A549 (cell line): Measurements from ENCODE around the gene PRICKLE1. TPM values are rescaled to one million over a fixed set of nuclear protein-coding genes. Genes with fewer than 3 reads are reported as not detected.

ENCODE experiments used
- ATAC-seq, 2 experiments: fragments of 200-7000 bp in 1 of 2; fragments of >200 bp in 1 of 2; cut with Nextera tagmentation in 1 of 2; cut with Tn5 transposase in 1 of 2; 3 replicates each; pipeline versions ENCODE4 v1.8.0 to v1.9.1; 2018 to 2020; ENCODE audit warnings: mild to moderate bottlenecking in 1 of 2, moderate library complexity in 1 of 2
- CTCF ChIA-PET: fragments of 300-600 bp; sonication (Branson Sonifier 250); formaldehyde crosslinking; extraction: SDS; loops from one replicate; lab custom pipeline; 2021; ENCODE audit warnings: antibody characterized with exemption, inconsistent platforms; lab: Yijun Ruan, JAX
- POLR2A ChIA-PET: fragments of 350-600 bp; formaldehyde crosslinking; extraction: SDS; loops from one replicate; lab custom pipeline; 2021; ENCODE audit warnings: antibody characterized with exemption, inconsistent platforms; lab: Yijun Ruan, JAX
- DNase-seq, 2 experiments: peaks; one replicate each; pipeline versions ENCODE4 v3.0.0 to v3.0.0-alpha.2; 2011 to 2016; ENCODE audit warnings: low read depth in 1 of 2, low spot score in 1 of 2
- FAIRE-seq: peaks from 2 replicates; lab custom pipeline; 2011; peaks lifted over from hg19 to GRCh38; lab: Jason Lieb, UNC
- H3K27ac ChIP-seq, 2 experiments: fragments of >200 bp; sonication (Bioruptor Twin); formaldehyde crosslinking; 3 replicates each; pipeline ENCODE4 v1.5.1; 2016 to 2017
- H3K4me1 ChIP-seq: fragments of >200 bp; sonication (Bioruptor Twin); formaldehyde crosslinking; 3 replicates; pipeline ENCODE4 v1.6.1; 2016
- H3K4me2 ChIP-seq: fragments of >200 bp; sonication (Bioruptor Twin); formaldehyde crosslinking; 3 replicates; pipeline ENCODE4 v1.6.1; 2016
- H3K4me3 ChIP-seq: fragments of >200 bp; sonication (Bioruptor Twin); formaldehyde crosslinking; 3 replicates; pipeline ENCODE4 v1.5.1; 2016
- H3K9me3 ChIP-seq: fragments of >200 bp; sonication (Bioruptor Twin); formaldehyde crosslinking; 3 replicates; pipeline ENCODE4 v1.6.1; 2016
- CBX2 ChIP-seq: fragments of 200-600 bp; sonication (generic); IDR thresholded peaks from 2 replicates; pipeline ENCODE4 v1.6.1; 2016; ENCODE audit warnings: low read depth, mild to moderate bottlenecking, borderline replicate concordance
- CBX8 ChIP-seq: fragments of 200-600 bp; sonication (generic); IDR thresholded peaks from 2 replicates; pipeline ENCODE4 v1.6.1; 2016
- EHMT2 ChIP-seq: fragments of 200-600 bp; sonication (generic); IDR thresholded peaks from 2 replicates; pipeline ENCODE4 v1.6.1; 2016; ENCODE audit warnings: antibody characterized with exemption, low read depth, mild to moderate bottlenecking, moderate library complexity
- FOXS1 ChIP-seq: fragments of 250-450 bp; sonication (Bioruptor Pico); IDR thresholded peaks from 2 replicates; pipeline ENCODE4 v1.5.0; 2020; ENCODE audit warnings: mild to moderate bottlenecking, moderate library complexity
- HDAC2 ChIP-seq: fragments of 200-600 bp; sonication (generic); IDR thresholded peaks from 2 replicates; pipeline ENCODE4 v1.6.1; 2016
- HEYL ChIP-seq: fragments of 250-450 bp; sonication (Bioruptor Pico); IDR thresholded peaks from 2 replicates; pipeline ENCODE4 v1.8.0; 2021; ENCODE audit warnings: mild to moderate bottlenecking, moderate library complexity
- HOXA7 ChIP-seq: fragments of 250-450 bp; sonication (Bioruptor Pico); IDR thresholded peaks from 2 replicates; pipeline ENCODE4 v1.5.0; 2020; ENCODE audit warnings: mild to moderate bottlenecking, moderate library complexity
- HOXB5 ChIP-seq: fragments of 250-450 bp; sonication (Bioruptor Pico); IDR thresholded peaks from 2 replicates; pipeline ENCODE4 v1.5.0; 2020; ENCODE audit warnings: mild to moderate bottlenecking, moderate library complexity
- MAFK ChIP-seq: fragments of 450-650 bp; IDR thresholded peaks from 2 replicates; pipeline ENCODE4 v1.6.1; 2014; ENCODE audit not compliant: partially characterized antibody
- MAZ ChIP-seq: fragments of 150-350 bp; IDR thresholded peaks from 2 replicates; pipeline ENCODE4 v1.6.1; 2014; ENCODE audit warnings: antibody characterized with exemption, low read depth, low read length, borderline replicate concordance
- MYC ChIP-seq: IDR thresholded peaks from 2 replicates; pipeline ENCODE4 v1.6.1; 2012; ENCODE audit warnings: mild to moderate bottlenecking, inconsistent platforms, low read length, improper control_type of control experiment, borderline replicate concordance
- NFE2L2 ChIP-seq: fragments of 150-350 bp; conservative IDR thresholded peaks from 2 replicates; pipeline ENCODE4 v1.6.1; 2014; ENCODE audit warnings: low read length
- NR3C1 ChIP-seq: fragments of >200 bp; sonication (Bioruptor Twin); formaldehyde crosslinking; IDR thresholded peaks from 3 replicates; pipeline ENCODE4 v1.6.1; 2017
- RAD21 ChIP-seq, 2 experiments: fragments of >200 bp in 1 of 2; sonication (Bioruptor Twin) in 1 of 2; formaldehyde crosslinking in 1 of 2; IDR thresholded peaks in 1 of 2; conservative IDR thresholded peaks in 1 of 2; 2 replicates in 1 of 2; 3 replicates in 1 of 2; pipeline ENCODE4 v1.6.1; 2012 to 2018; ENCODE audit warnings: inconsistent platforms in 1 of 2
- RARB ChIP-seq: fragments of 250-450 bp; sonication (Bioruptor Pico); IDR thresholded peaks from 2 replicates; pipeline ENCODE4 v1.8.0; 2021; ENCODE audit warnings: mild to moderate bottlenecking, moderate library complexity
- RCOR1 ChIP-seq: fragments of 150-350 bp; IDR thresholded peaks from 2 replicates; pipeline ENCODE4 v1.6.1; 2014; ENCODE audit warnings: antibody characterized with exemption, low read length, low read depth
- RFX5 ChIP-seq: fragments of 450-650 bp; IDR thresholded peaks from 2 replicates; pipeline ENCODE4 v1.7.1; 2014; ENCODE audit warnings: antibody characterized with exemption, mild to moderate bottlenecking, moderate library complexity
- RNF2 ChIP-seq: fragments of 200-600 bp; sonication (generic); IDR thresholded peaks from 2 replicates; pipeline ENCODE4 v1.6.1; 2016; ENCODE audit warnings: low read depth, mild to moderate bottlenecking, antibody characterized with exemption, moderate library complexity, borderline replicate concordance
- SMC3 ChIP-seq: fragments of >200 bp; sonication (Bioruptor Twin); formaldehyde crosslinking; IDR thresholded peaks from 3 replicates; pipeline ENCODE4 v1.6.1; 2018; ENCODE audit warnings: inconsistent platforms
- SREBF2 ChIP-seq: fragments of 450-650 bp; IDR thresholded peaks from 2 replicates; pipeline ENCODE4 v1.6.1; 2014; ENCODE audit warnings: mild to moderate bottlenecking, moderate library complexity
- TFCP2L1 ChIP-seq: fragments of 250-450 bp; sonication (Bioruptor Pico); IDR thresholded peaks from 2 replicates; pipeline ENCODE4 v1.5.0; 2021; ENCODE audit warnings: mild to moderate bottlenecking
- TP53 ChIP-seq: fragments of 250-450 bp; sonication (Bioruptor Pico); IDR thresholded peaks from 2 replicates; pipeline ENCODE4 v1.5.0; 2021; ENCODE audit warnings: mild to moderate bottlenecking, moderate library complexity
- ZC3H11A ChIP-seq: fragments of 450-650 bp; IDR thresholded peaks from 2 replicates; pipeline ENCODE4 v1.6.1; 2014; ENCODE audit warnings: antibody characterized with exemption, mild to moderate bottlenecking
- ZFP36 ChIP-seq: fragments of 450-650 bp; IDR thresholded peaks from 2 replicates; pipeline ENCODE4 v1.6.1; 2014; ENCODE audit warnings: borderline replicate concordance; ENCODE audit not compliant: partially characterized antibody
- ZNF302 ChIP-seq: fragments of 250-450 bp; sonication (Bioruptor Pico); IDR thresholded peaks from 2 replicates; pipeline ENCODE4 v1.9.0; 2021; ENCODE audit warnings: inconsistent platforms, mild to moderate bottlenecking, moderate library complexity
- WGBS: methylation state at CpG from one replicate; pipeline ENCODE4 v1.1.6; 2017; ENCODE audit errors: missing lambda C conversion rate; 5-methylcytosine and 5-hydroxymethylcytosine counted together
- polyA plus RNA-seq, 4 experiments: library from polyadenylated mRNA; depleted of rRNA in 3 of 4; stranded (reverse); fragments of >200 nt; fragmentation: RNase III in 1 of 4; extraction: RNeasy Plus Mini Kit Qiagen cat#74134 plus additional on column Dnase treatment in 1 of 4; gene quantifications; 2 replicates in 3 of 4; 3 replicates in 1 of 4; pipeline ENCODE4 v1.2.3, GENCODE V29; 2011 to 2017
- TF ChIP-seq, protein P1 (sequence below): IDR thresholded peaks from 2 replicates; pipeline ENCODE4 v1.6.1; 2012
- TF ChIP-seq, protein P2 (sequence below): fragments of 450-650 bp; IDR thresholded peaks from 2 replicates; pipeline ENCODE4 v1.6.1; 2014; ENCODE audit warnings: antibody characterized with exemption
- TF ChIP-seq, protein P3 (sequence below): fragments of 250-450 bp; sonication (Bioruptor Pico); IDR thresholded peaks from 2 replicates; pipeline ENCODE4 v1.5.0; 2021; ENCODE audit warnings: mild to moderate bottlenecking, moderate library complexity, borderline replicate concordance
- TF ChIP-seq, protein P4 (sequence below): fragments of 250-450 bp; sonication (Bioruptor Pico); IDR thresholded peaks from 2 replicates; pipeline ENCODE4 v1.5.0; 2020; ENCODE audit warnings: low read depth, mild to moderate bottlenecking, moderate library complexity

Gene PRICKLE1
- polyA plus RNA-seq, 2 of the 4 experiments (the other 2 are of a cell fraction): 1.5 to 1.8 TPM

DNA sequence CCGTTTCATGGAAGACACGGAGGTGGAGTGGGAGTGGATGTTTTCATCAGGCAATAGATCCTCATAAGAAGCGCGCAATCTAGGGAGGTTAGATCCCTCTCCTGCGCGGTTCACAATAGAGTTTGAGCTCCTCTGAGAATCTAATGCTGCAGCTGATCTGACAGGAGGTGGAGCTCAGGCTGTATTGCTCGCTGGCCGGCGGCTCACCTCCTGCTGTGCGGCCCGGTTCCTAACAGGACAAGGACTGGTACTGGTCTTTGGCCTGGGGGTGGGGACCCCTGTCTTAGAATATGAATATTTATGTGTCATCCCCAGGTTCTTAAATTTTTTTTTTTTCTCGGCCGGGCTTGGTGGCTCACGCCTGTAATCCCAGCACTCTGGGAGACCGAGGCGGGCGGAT lies 36.7 kb downstream of the PRICKLE1 start:
- CTCF ChIA-PET: interaction anchor here (0.7 kb wide), 1 partner anchor 1581 kb away, joined by 3 read pairs; no protein-coding TSS in a partner anchor
- TF ChIP-seq SREBF2 (no peak), MYC (no peak), EHMT2 (no peak), HDAC2 (no peak), MAZ (no peak), ZFP36 (no peak), RAD21 (conservative IDR thresholded peaks at IDR 0.05 in 1 of 2, IDR thresholded peaks at IDR 0.05 in 1 of 2) (no peak), TFCP2L1 (CRISPR knock-in tag) (no peak), NR3C1 (no peak)
- TF ChIP-seq, protein P1, sequence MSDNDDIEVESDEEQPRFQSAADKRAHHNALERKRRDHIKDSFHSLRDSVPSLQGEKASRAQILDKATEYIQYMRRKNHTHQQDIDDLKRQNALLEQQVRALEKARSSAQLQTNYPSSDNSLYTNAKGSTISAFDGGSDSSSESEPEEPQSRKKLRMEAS: no peak
- TF ChIP-seq, protein P2, sequence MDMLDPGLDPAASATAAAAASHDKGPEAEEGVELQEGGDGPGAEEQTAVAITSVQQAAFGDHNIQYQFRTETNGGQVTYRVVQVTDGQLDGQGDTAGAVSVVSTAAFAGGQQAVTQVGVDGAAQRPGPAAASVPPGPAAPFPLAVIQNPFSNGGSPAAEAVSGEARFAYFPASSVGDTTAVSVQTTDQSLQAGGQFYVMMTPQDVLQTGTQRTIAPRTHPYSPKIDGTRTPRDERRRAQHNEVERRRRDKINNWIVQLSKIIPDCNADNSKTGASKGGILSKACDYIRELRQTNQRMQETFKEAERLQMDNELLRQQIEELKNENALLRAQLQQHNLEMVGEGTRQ: no peak
- TF ChIP-seq, all 56 proteins: peak for 0
- ATAC-seq: no peak

DNA sequence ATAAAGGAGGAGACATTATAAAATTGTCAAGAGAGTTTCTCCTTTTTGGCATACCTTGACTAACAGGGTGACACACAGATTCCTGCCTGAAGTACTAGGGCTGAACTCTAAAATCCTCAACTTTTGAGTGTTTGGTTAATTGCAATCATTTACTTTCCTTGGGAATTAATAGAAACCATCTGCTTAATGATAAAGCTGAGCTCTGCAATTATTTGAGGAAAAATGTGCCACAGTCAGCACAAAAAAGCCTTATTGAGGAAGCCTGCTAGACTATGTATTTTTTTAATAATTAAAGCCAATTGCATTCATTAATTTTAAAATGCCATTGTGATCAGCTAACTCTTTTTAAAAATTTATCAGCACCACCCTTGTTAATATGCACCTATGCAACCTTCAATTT lies 38.7 kb downstream of the PRICKLE1 start:
- no peak for ATAC-seq
- ChIA-PET POLR2A (no interaction called here), CTCF (interaction anchor here (1.4 kb wide), 1 partner anchor 68 kb away, joined by 3 read pairs; no protein-coding TSS in a partner anchor)
- no peak overlapping the region for H3K27ac ChIP-seq
- H3K4me1 ChIP-seq: no peaks in the 10 kb centered on the region
- H3K4me3 ChIP-seq: no peak overlapping the region
- DNase-seq: no peak
- FAIRE-seq: no peak
- H3K4me2 ChIP-seq: no peak overlapping the region
- H3K9me3 ChIP-seq: no peaks in the 10 kb centered on the region
- no peak for TF ChIP-seq RARB
- peak; percentile 91 for TF ChIP-seq MAFK
- no peak for TF ChIP-seq NFE2L2
- TF ChIP-seq CBX2: no peak
- TF ChIP-seq, all 56 proteins: peak for 1

More for the DNA sequence above, 36.7 kb downstream of the PRICKLE1 start:
- no peaks in the 10 kb centered on the region for H3K4me1 ChIP-seq
- DNase-seq (no peak), FAIRE-seq (no peak)
- no peak overlapping the region for H3K27ac ChIP-seq
- no peaks in the 10 kb centered on the region for H3K9me3 ChIP-seq
- no peak overlapping the region for H3K4me2 ChIP-seq
- POLR2A ChIA-PET: no interaction called here
- no peak overlapping the region for H3K4me3 ChIP-seq
- WGBS: 86% methylated on average over 17 of the region's 17 CpGs

DNA sequence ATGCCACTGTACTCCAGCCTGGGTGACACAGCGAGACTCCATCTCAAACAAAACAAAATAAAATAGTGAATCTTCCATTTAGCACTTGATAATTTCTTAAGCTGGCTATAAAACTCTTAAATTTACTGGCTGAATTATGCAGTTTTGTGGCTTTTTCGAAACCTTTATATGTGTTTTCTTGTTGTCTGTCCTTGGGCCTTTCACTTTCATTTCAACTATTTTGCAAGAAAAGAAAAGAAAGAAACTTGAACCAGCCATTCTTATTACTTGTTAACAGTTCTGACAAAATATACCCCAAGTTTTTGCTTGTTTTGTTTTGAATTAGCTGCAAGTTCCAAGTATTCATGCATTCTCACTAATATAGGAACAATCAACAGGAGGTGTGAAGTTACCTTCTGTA lies 42.8 kb downstream of the PRICKLE1 start:
- DNase-seq (no peak), FAIRE-seq (no peak), ATAC-seq (no peak)
- no peak overlapping the region for H3K4me3 ChIP-seq
- CTCF ChIA-PET: no interaction called here
- WGBS: 57% methylated on average over 2 of the region's 2 CpGs
- POLR2A ChIA-PET: no interaction called here
- TF ChIP-seq, protein P2: no peak
- TF ChIP-seq CBX8: no peak
- no peak for TF ChIP-seq RFX5
- TF ChIP-seq MAZ: no peak
- no peak for TF ChIP-seq HEYL (CRISPR knock-in tag)
- no peak for TF ChIP-seq TP53 (CRISPR knock-in tag)
- no peak for TF ChIP-seq CBX2
- TF ChIP-seq RCOR1: no peak
- no peak for TF ChIP-seq ZC3H11A
- no peak for TF ChIP-seq RNF2
- TF ChIP-seq, protein P3, sequence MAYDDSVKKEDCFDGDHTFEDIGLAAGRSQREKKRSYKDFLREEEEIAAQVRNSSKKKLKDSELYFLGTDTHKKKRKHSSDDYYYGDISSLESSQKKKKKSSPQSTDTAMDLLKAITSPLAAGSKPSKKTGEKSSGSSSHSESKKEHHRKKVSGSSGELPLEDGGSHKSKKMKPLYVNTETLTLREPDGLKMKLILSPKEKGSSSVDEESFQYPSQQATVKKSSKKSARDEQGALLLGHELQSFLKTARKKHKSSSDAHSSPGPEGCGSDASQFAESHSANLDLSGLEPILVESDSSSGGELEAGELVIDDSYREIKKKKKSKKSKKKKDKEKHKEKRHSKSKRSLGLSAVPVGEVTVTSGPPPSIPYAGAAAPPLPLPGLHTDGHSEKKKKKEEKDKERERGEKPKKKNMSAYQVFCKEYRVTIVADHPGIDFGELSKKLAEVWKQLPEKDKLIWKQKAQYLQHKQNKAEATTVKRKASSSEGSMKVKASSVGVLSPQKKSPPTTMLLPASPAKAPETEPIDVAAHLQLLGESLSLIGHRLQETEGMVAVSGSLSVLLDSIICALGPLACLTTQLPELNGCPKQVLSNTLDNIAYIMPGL: no peak
- TF ChIP-seq SMC3: no peak
- TF ChIP-seq ZFP36: no peak
- TF ChIP-seq, protein P4, sequence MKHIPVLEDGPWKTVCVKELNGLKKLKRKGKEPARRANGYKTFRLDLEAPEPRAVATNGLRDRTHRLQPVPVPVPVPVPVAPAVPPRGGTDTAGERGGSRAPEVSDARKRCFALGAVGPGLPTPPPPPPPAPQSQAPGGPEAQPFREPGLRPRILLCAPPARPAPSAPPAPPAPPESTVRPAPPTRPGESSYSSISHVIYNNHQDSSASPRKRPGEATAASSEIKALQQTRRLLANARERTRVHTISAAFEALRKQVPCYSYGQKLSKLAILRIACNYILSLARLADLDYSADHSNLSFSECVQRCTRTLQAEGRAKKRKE (CRISPR knock-in tag): no peak
- no peak for TF ChIP-seq HOXB5 (CRISPR knock-in tag)
- no peak for TF ChIP-seq ZNF302 (CRISPR knock-in tag)
- no peak for TF ChIP-seq HOXA7 (CRISPR knock-in tag)
- TF ChIP-seq FOXS1 (CRISPR knock-in tag): no peak
- TF ChIP-seq SREBF2: no peak
- H3K4me1 ChIP-seq: no peaks in the 10 kb centered on the region
- no peaks in the 10 kb centered on the region for H3K9me3 ChIP-seq
- H3K4me2 ChIP-seq: no peak overlapping the region
- no peak overlapping the region for H3K27ac ChIP-seq
